Panc1 (cell line): Measurements from ENCODE around the gene SUGCT. TPM values are rescaled to one million over a fixed set of nuclear protein-coding genes. Genes with fewer than 3 reads are reported as not detected.

Source experiments
- ATAC-seq: fragments of 200-7000 bp; cut with Tn5 transposase; 2 replicates; pipeline ENCODE4 v1.9.1; 2020; ENCODE audit warnings: mild to moderate bottlenecking, moderate library complexity
- BruUV-seq: library from RNA; stranded (reverse); fragments of 400-500 nt; replicated peaks from 2 replicates; lab custom pipeline; 2021; lab: Mats Ljungman, UMichigan
- CTCF ChIA-PET: fragments of 300-600 bp; sonication (Branson Sonifier 250); formaldehyde crosslinking; loops from one replicate; lab custom pipeline; 2022; ENCODE audit warnings: antibody characterized with exemption; lab: Charles Lee
- POLR2A ChIA-PET: fragments of 300-600 bp; sonication (Branson Sonifier 250); formaldehyde crosslinking; loops from one replicate; lab custom pipeline; 2022; ENCODE audit warnings: antibody characterized with exemption; lab: Charles Lee
- DNase-seq: peaks from one replicate; pipeline ENCODE4 v3.0.0-alpha.2; 2010; ENCODE audit warnings: low read depth, low spot score
- H3K27ac ChIP-seq: 2 replicates; pipeline ENCODE4 v1.5.1; 2011; ENCODE audit warnings: mild to moderate bottlenecking, low read length, inconsistent platforms
- H3K27me3 ChIP-seq: fragments of 200-500 bp; sonication (Bioruptor generic); 2 replicates; pipeline ENCODE4 v1.6.0; 2014; ENCODE audit warnings: low read length, inconsistent platforms; ENCODE audit not compliant: control insufficient read depth, insufficient read depth
- H3K36me3 ChIP-seq: fragments of 200-500 bp; sonication (Bioruptor generic); 2 replicates; pipeline ENCODE4 v1.5.1; 2014; ENCODE audit warnings: inconsistent platforms, mild to moderate bottlenecking, low read length, moderate library complexity; ENCODE audit not compliant: control insufficient read depth, insufficient read depth
- H3K4me1 ChIP-seq: 2 replicates; pipeline ENCODE4 v1.5.1; 2011; ENCODE audit warnings: inconsistent platforms, mild to moderate bottlenecking, low read length, moderate library complexity; ENCODE audit not compliant: control insufficient read depth, insufficient read depth
- H3K4me3 ChIP-seq, 2 experiments: 2 replicates each; pipeline ENCODE4 v1.5.1; 2011 to 2012; ENCODE audit warnings: low read depth in 2 of 2, low read length in 2 of 2, mild to moderate bottlenecking in 2 of 2, inconsistent platforms in 1 of 2, moderate library complexity in 1 of 2
- H3K9me3 ChIP-seq: fragments of 200-500 bp; sonication (Bioruptor generic); 2 replicates; pipeline ENCODE4 v1.5.1; 2014; ENCODE audit warnings: low read depth, mild to moderate bottlenecking, inconsistent platforms, low read length, moderate library complexity; ENCODE audit not compliant: control insufficient read depth, insufficient read depth
- POLR2AphosphoS5 ChIP-seq: IDR thresholded peaks from 2 replicates; pipeline ENCODE4 v1.6.1; 2012; ENCODE audit warnings: mild to moderate bottlenecking, low read depth, low read length, moderate library complexity
- SIN3A ChIP-seq: IDR thresholded peaks from 2 replicates; pipeline ENCODE4 v1.6.1; 2012; ENCODE audit warnings: low read depth, mild to moderate bottlenecking, low read length, moderate library complexity, borderline replicate concordance; ENCODE audit not compliant: insufficient read depth
- TCF7L2 ChIP-seq: IDR thresholded peaks from 2 replicates; pipeline ENCODE4 v1.6.1; 2011; ENCODE audit warnings: mild to moderate bottlenecking, low read depth, low read length, inconsistent platforms
- in situ Hi-C: cut with HindIII; loops from 2 replicates; pipeline ENCODE4 v1.10.0; 2016; ENCODE audit warnings: low sequenced_read_pairs, low pct_unique_long_range_greater_than_20kb
- intact Hi-C: fragments of 100-400 bp; cut with micrococcal nuclease; formaldehyde crosslinking; loops from one replicate; pipeline ENCODE4 v1.10.0; 2022; ENCODE audit not compliant: unreplicated experiment
- total RNA-seq: library from RNA; stranded (reverse); gene quantifications from one replicate; pipeline ENCODE4 v1.2.1, GENCODE V29; 2021; ENCODE audit not compliant: unreplicated experiment
- TF ChIP-seq, protein P1 (sequence below): fragments of 450-650 bp; IDR thresholded peaks from 2 replicates; pipeline ENCODE4 v1.5.1; 2017; ENCODE audit warnings: mild to moderate bottlenecking
- TF ChIP-seq, protein P2 (sequence below), 2 experiments: IDR thresholded peaks; 2 replicates each; pipeline ENCODE4 v1.6.1; 2011 to 2012; ENCODE audit warnings: low read depth in 2 of 2, control low read depth in 1 of 2, low read length in 1 of 2, mild to moderate bottlenecking in 1 of 2, moderate library complexity in 1 of 2; ENCODE audit not compliant: insufficient read depth in 1 of 2

SUGCT gene
- total RNA-seq, 1 experiment from 2014 or later = 3.1 TPM

DNA sequence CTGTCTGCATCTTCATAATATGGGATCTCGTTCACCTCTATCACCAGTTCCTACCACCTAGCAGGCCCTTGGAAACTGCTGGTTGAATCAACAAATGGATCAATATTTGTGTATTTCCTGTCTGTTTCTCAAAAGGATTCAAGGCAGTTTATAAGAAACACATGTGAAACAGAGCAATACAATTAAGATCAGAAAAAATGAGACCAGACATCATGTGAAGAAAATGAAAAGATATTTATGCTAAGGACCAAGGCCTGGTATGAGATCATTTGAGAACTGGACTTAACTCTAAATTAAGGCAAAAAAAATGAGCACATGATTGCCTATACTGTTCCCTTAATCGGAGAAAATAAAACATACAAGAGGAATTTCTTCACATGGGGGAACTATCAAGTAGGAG lies 589.0 kb downstream of the SUGCT start:
- Histone ChIP-seq H3K4me1 (no peaks in the 10 kb centered on the region), H3K27me3 (no peaks in the 10 kb centered on the region), H3K9me3 (no peaks in the 10 kb centered on the region; the same call in 1 of the 2 replicates), H3K4me3 (no peak overlapping the region), H3K27ac (no peak overlapping the region), H3K36me3 (no peaks in the 10 kb centered on the region)
- no peak for ATAC-seq
- BruUV-seq = no TSS peak
- no peak for DNase-seq
- ChIA-PET POLR2A (no interaction called here), CTCF (no interaction called here)
- in situ Hi-C loops = no loop called here
- intact Hi-C loops = no loop called here
- TF ChIP-seq, protein P1, sequence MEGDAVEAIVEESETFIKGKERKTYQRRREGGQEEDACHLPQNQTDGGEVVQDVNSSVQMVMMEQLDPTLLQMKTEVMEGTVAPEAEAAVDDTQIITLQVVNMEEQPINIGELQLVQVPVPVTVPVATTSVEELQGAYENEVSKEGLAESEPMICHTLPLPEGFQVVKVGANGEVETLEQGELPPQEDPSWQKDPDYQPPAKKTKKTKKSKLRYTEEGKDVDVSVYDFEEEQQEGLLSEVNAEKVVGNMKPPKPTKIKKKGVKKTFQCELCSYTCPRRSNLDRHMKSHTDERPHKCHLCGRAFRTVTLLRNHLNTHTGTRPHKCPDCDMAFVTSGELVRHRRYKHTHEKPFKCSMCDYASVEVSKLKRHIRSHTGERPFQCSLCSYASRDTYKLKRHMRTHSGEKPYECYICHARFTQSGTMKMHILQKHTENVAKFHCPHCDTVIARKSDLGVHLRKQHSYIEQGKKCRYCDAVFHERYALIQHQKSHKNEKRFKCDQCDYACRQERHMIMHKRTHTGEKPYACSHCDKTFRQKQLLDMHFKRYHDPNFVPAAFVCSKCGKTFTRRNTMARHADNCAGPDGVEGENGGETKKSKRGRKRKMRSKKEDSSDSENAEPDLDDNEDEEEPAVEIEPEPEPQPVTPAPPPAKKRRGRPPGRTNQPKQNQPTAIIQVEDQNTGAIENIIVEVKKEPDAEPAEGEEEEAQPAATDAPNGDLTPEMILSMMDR = no peak
- no peak for TF ChIP-seq TCF7L2
- TF ChIP-seq POLR2AphosphoS5 = no peak
- TF ChIP-seq, protein P2, sequence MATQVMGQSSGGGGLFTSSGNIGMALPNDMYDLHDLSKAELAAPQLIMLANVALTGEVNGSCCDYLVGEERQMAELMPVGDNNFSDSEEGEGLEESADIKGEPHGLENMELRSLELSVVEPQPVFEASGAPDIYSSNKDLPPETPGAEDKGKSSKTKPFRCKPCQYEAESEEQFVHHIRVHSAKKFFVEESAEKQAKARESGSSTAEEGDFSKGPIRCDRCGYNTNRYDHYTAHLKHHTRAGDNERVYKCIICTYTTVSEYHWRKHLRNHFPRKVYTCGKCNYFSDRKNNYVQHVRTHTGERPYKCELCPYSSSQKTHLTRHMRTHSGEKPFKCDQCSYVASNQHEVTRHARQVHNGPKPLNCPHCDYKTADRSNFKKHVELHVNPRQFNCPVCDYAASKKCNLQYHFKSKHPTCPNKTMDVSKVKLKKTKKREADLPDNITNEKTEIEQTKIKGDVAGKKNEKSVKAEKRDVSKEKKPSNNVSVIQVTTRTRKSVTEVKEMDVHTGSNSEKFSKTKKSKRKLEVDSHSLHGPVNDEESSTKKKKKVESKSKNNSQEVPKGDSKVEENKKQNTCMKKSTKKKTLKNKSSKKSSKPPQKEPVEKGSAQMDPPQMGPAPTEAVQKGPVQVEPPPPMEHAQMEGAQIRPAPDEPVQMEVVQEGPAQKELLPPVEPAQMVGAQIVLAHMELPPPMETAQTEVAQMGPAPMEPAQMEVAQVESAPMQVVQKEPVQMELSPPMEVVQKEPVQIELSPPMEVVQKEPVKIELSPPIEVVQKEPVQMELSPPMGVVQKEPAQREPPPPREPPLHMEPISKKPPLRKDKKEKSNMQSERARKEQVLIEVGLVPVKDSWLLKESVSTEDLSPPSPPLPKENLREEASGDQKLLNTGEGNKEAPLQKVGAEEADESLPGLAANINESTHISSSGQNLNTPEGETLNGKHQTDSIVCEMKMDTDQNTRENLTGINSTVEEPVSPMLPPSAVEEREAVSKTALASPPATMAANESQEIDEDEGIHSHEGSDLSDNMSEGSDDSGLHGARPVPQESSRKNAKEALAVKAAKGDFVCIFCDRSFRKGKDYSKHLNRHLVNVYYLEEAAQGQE (IDR thresholded peaks at IDR 0.05; ENCODE audit: insufficient read depth in 1 of 2, low read depth in 2 of 2, low read length in 1 of 2) = no peak
- TF ChIP-seq SIN3A = no peak

GRCh38 chr7:40726559-40726958 lies 591.8 kb downstream of the SUGCT start:
- H3K27ac ChIP-seq = no peak overlapping the region
- no peak for TF ChIP-seq SIN3A
- no peak for TF ChIP-seq TCF7L2
- TF ChIP-seq, protein P1 = no peak
- TF ChIP-seq POLR2AphosphoS5 = no peak
- TF ChIP-seq, protein P2 (IDR thresholded peaks at IDR 0.05; ENCODE audit: insufficient read depth in 1 of 2, low read depth in 2 of 2, low read length in 1 of 2) = no peak
- no peaks in the 10 kb centered on the region for H3K27me3 ChIP-seq
- ATAC-seq (no peak), DNase-seq (no peak)
- no TSS peak for BruUV-seq
- H3K4me1 ChIP-seq = no peaks in the 10 kb centered on the region
- no peaks in the 10 kb centered on the region for H3K36me3 ChIP-seq
- intact Hi-C loops = no loop called here
- H3K4me3 ChIP-seq = no peak overlapping the region
- in situ Hi-C loops = no loop called here
- ChIA-PET CTCF (no interaction called here), POLR2A (no interaction called here)
- no peaks in the 10 kb centered on the region; the same call in 1 of the 2 replicates for H3K9me3 ChIP-seq
